ENCODE measurements around the gene CLTB.
A peak's percentile ranks its signal among the peaks of the same experiment; 100 is the strongest.

CLTB gene

GRCh38 chr5:176401281-176402205, 14.8 kb downstream of the CLTB start:
- DNase-seq = no peak

- DNase-seq = no peak
These were observed 15.8 kb downstream of the CLTB start for GRCh38 chr5:176400382-176401156.

GRCh38 chr5:176397736-176398420, 18.5 kb downstream of the CLTB start:
- DNase-seq = no peak

- no peak for DNase-seq
These were observed 20.0 kb downstream of the CLTB start for GRCh38 chr5:176396330-176396729.

- DNase-seq = no peak
These were observed 21.3 kb downstream of the CLTB start for GRCh38 chr5:176394881-176395675.

- no peak for DNase-seq
These were observed 22.2 kb downstream of the CLTB start for GRCh38 chr5:176394096-176394495.

- DNase-seq = no peak
These were observed 23.8 kb downstream of the CLTB start for GRCh38 chr5:176392526-176392925.

GRCh38 chr5:176391999-176392398, 24.3 kb downstream of the CLTB start:
- peak; percentile 77 to 83 for DNase-seq

GRCh38 chr5:176391479-176391878, 24.9 kb downstream of the CLTB start:
- DNase-seq = no peak

- peak in 1 of 2 donors; percentile 27 for DNase-seq
These were observed 26.9 kb downstream of the CLTB start for GRCh38 chr5:176389135-176390123.

- DNase-seq = peak; percentile 99 to 100
These were observed 27.8 kb downstream of the CLTB start, which contains the start of the genes HIGD2A and NOP16 for GRCh38 chr5:176388444-176389134. TSS of gene HIGD2A (plus strand) at chr5:176388751. CDS start at chr5:176388820, 69 bp downstream. TSS of gene NOP16 (minus strand) at chr5:176388598. CDS start at chr5:176388539, 59 bp downstream.

- peak in 1 of 2 donors; percentile 6 for DNase-seq
These were observed 28.3 kb downstream of the CLTB start for GRCh38 chr5:176388003-176388443.

GRCh38 chr5:176387384-176387925, 28.9 kb downstream of the CLTB start:
- no peak for DNase-seq

- DNase-seq = no peak
These were observed 29.8 kb downstream of the CLTB start for GRCh38 chr5:176386491-176386890.

- DNase-seq = no peak
These were observed 31.3 kb downstream of the CLTB start for GRCh38 chr5:176384991-176385390.

- DNase-seq = no peak
These were observed 31.9 kb downstream of the CLTB start for GRCh38 chr5:176384366-176384930.

- DNase-seq = peak; percentile 18 to 37
These were observed 32.4 kb downstream of the CLTB start for GRCh38 chr5:176383961-176384360.

GRCh38 chr5:176383248-176383905, 33.0 kb downstream of the CLTB start:
- DNase-seq = no peak

- DNase-seq = no peak
These were observed 33.6 kb downstream of the CLTB start for GRCh38 chr5:176382721-176383120.
